Brain microvascular endothelial cell (primary cell): ENCODE data around the gene SNX25.

Experiments used
- DNase-seq: peaks from one replicate; pipeline ENCODE4 v3.0.0-alpha.2; 2020
- H3K27ac ChIP-seq: fragments of 250-450 bp; sonication (Bioruptor Pico); 2 replicates; pipeline ENCODE4 v1.5.1; 2020; ENCODE audit warnings: mild to moderate bottlenecking, moderate library complexity
- H3K27me3 ChIP-seq: fragments of 250-450 bp; sonication (Bioruptor Pico); replicated peaks from 2 replicates; pipeline ENCODE4 v1.5.1; 2020; ENCODE audit warnings: mild to moderate bottlenecking
- H3K36me3 ChIP-seq: fragments of 250-450 bp; sonication (Bioruptor Pico); replicated peaks from 2 replicates; pipeline ENCODE4 v1.5.1; 2020; ENCODE audit warnings: mild to moderate bottlenecking
- H3K4me3 ChIP-seq: 2 replicates; pipeline ENCODE4 v1.5.1; 2011; ENCODE audit warnings: low read depth, mild to moderate bottlenecking, control low read depth, low read length, moderate library complexity
- in situ Hi-C: cut with HindIII; loops from 2 replicates; pipeline ENCODE4 v1.10.0; 2017; ENCODE audit warnings: low sequenced_read_pairs, low pct_ligation_motif_present
- TF ChIP-seq, protein P1 (sequence below): IDR thresholded peaks from 2 replicates; pipeline ENCODE4 v1.5.1; 2011; ENCODE audit warnings: low read depth, mild to moderate bottlenecking, moderate library complexity, low read length, control low read depth, inconsistent platforms; ENCODE audit errors: missing control alignments

Gene SNX25

DNA sequence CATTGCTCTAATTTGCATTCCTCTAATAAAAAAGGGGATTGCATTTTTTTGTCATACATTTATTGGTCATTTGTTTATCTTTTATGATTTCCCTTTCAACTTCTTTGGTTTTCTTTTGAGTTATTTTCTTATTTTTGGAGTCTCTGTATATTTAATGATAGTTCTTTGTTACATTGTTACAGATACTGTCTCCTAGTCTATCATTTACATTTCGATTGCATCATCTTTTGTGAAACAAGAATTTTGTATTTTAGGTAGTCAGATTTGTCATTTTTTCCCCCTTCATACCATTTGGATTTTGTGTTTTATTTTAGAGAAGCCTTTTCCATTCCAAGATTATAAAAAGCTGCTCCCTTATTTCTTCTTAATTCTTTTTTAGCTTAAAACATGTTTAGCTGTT is 37.1 kb downstream of the SNX25 start:
- no peak for DNase-seq
- in situ Hi-C loops = no loop called here
- H3K27ac ChIP-seq = no peak overlapping the region
- H3K4me3 ChIP-seq = no peak overlapping the region
- TF ChIP-seq, protein P1, sequence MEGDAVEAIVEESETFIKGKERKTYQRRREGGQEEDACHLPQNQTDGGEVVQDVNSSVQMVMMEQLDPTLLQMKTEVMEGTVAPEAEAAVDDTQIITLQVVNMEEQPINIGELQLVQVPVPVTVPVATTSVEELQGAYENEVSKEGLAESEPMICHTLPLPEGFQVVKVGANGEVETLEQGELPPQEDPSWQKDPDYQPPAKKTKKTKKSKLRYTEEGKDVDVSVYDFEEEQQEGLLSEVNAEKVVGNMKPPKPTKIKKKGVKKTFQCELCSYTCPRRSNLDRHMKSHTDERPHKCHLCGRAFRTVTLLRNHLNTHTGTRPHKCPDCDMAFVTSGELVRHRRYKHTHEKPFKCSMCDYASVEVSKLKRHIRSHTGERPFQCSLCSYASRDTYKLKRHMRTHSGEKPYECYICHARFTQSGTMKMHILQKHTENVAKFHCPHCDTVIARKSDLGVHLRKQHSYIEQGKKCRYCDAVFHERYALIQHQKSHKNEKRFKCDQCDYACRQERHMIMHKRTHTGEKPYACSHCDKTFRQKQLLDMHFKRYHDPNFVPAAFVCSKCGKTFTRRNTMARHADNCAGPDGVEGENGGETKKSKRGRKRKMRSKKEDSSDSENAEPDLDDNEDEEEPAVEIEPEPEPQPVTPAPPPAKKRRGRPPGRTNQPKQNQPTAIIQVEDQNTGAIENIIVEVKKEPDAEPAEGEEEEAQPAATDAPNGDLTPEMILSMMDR = no peak
- H3K36me3 ChIP-seq = no peaks in the 10 kb centered on the region
- no peaks in the 10 kb centered on the region for H3K27me3 ChIP-seq

DNA sequence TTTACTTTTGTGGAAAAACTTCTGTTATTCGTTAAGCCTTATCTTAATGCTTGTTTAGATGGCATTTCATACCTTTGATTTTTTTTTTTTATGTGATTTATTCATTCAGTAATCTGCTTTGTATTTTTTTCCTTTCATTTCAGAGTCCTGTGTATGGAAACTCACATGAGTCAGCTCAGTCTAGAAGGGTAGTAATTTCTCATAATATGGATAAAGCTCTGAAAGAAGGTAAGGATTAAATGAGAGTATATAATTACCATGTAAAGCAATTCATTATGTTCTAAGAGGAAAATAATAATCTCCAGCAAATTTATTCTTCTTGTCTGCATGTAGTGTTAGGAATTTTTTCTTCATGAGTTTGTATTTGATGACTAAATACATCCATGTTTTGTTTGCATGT is 37.8 kb downstream of the SNX25 start:
- in situ Hi-C loops = no loop called here
- H3K27ac ChIP-seq = peak overlapping the region; percentile 14
- no peaks in the 10 kb centered on the region for H3K36me3 ChIP-seq
- DNase-seq = no peak
- no peaks in the 10 kb centered on the region for H3K27me3 ChIP-seq
- TF ChIP-seq, protein P1 = no peak
- H3K4me3 ChIP-seq = no peak overlapping the region

GRCh38 chr4:185248393-185249039 is 39.1 kb downstream of the SNX25 start:
- H3K36me3 ChIP-seq = no peaks in the 10 kb centered on the region
- in situ Hi-C loops = no loop called here
- no peak overlapping the region for H3K4me3 ChIP-seq
- no peak for DNase-seq
- TF ChIP-seq, protein P1 = no peak
- no peak overlapping the region for H3K27ac ChIP-seq
- H3K27me3 ChIP-seq = no peaks in the 10 kb centered on the region

DNA sequence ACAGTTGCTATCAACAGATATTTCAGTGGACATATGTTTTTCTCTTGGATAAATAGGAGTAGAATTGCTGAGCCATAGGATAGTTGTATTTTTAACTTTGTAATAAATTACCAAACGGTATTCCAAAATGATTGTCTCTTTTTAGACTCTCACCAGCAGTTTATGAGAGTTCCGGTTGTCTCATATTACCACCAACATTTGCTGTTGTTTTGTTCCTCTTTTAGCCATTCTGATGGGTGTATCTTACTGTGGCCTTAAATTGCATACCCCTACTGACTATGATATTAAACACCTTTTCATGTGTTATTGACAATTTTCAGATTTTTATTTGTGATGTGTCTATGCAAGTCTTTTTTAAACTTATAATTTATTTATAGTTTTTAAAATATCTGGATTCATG is 39.7 kb downstream of the SNX25 start:
- Histone ChIP-seq H3K27me3 (no peaks in the 10 kb centered on the region), H3K4me3 (no peak overlapping the region), H3K27ac (no peak overlapping the region), H3K36me3 (no peaks in the 10 kb centered on the region)
- no peak for DNase-seq
- TF ChIP-seq, protein P1 = no peak
- in situ Hi-C loops = no loop called here

DNA sequence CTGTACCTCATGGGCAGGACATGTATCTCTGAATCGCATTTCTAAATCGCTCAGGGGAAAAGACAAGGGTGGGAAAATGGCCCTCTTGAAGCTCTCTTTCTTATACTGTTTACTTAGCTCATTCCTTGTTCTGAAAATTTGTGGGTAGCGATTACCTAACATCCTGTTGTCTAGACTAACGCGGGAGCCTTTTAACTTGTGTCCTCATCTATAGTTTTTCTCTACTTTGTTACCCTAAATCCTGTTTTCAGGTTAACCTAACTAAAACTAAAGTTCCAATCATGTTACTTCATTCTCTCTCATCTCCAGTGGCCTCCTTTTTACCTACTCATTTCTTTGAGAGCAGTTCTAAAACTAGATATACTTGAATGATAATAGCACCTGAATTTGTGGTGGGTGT is 45.0 kb downstream of the SNX25 start:
- peak overlapping the region; percentile 68 for H3K27ac ChIP-seq
- H3K4me3 ChIP-seq = no peak overlapping the region
- H3K36me3 ChIP-seq = no peaks in the 10 kb centered on the region
- no peaks in the 10 kb centered on the region for H3K27me3 ChIP-seq
- TF ChIP-seq, protein P1 = no peak
- peak; percentile 72 for DNase-seq
- in situ Hi-C loops = no loop called here

- no peak overlapping the region for H3K4me3 ChIP-seq
- TF ChIP-seq, protein P1 = no peak
- peak overlapping the region; percentile 87 for H3K27ac ChIP-seq
- in situ Hi-C loops = no loop called here
- no peak for DNase-seq
- no peaks in the 10 kb centered on the region for H3K36me3 ChIP-seq
- H3K27me3 ChIP-seq = no peaks in the 10 kb centered on the region
Measured at GRCh38 chr4:185255868-185256267, 46.5 kb downstream of the SNX25 start.
